ENCODE data around the gene HCRTR1.
A peak's percentile ranks its signal among the peaks of the same experiment; 100 is the strongest.

The HCRTR1 gene

GRCh38 chr1:31625561-31626222, 8.2 kb downstream of the HCRTR1 start:
- DNase-seq = no peak

DNA sequence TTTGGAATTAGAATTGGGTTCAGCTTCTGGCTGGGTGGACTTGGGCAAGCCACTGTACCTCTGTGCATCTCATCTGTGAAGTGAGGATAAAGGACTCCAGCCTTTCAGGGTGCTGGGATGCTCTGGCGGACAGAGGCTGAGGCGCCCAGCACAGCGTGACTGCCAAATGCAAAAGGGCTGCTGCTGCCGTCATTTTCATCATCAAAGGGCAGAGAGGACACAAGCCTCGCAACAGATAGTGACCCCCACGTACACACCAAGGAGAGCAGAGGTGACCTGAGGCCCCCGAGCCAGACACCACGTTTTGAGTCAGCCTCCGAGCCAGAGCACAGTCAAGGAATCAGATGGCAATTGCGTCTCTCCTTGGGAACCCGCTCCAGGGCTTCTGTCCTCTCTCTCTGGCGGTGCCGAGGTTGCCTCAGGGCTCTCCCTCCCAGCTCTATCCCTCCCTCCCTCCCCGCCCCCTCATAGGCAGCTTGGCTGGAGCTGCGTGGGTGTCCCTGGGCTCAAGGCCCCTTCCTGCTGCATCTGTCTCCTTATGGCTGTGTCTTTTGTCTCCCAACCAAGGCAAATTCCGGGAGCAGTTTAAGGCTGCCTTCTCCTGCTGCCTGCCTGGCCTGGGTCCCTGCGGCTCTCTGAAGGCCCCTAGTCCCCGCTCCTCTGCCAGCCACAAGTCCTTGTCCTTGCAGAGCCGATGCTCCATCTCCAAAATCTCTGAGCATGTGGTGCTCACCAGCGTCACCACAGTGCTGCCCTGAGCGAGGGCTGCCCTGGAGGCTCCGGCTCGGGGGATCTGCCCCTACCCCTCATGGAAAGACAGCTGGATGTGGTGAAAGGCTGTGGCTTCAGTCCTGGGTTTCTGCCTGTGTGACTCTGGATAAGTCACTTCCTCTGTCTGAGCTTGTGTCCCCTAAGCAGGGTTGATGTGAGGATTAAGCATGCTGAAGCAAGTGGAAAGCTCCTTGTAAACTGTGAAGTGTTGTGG, 9.0 kb downstream of the HCRTR1 start:
- DNase-seq = no peak

- peak in 14 of 56 donors; percentile 15 to 55 (median 36) for DNase-seq
Measured at GRCh38 chr1:31627301-31627929, 9.9 kb downstream of the HCRTR1 start.

DNA sequence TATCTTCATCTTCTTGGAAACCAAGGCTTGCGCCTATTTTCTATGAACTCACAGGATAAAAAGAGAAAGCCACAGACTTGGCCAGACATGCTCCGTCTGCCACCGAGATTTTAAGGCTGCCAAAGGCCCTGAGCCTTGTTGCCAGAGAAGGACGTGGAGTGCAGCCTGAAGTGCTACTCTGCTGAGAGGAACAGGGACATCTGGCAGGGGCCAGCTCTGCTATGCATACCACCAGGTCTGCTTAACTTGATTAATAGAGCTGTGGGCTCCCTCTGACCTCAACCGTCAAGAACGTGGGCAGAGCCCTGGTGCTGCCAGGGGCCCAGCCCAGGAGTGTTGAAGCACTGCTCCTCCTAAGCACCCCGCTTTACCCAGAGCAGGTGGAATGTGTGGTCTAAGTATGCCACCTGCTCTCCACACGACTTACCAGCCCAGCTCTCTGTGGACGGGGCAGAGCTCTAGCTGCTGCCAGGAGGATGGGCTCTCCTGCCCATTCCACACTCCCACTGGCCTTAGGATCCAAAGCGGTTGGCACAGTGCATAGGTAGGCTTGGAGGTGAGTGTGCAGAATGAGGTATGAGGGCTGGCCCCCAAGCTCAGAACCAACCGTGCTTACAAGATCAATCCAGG, 10.6 kb downstream of the HCRTR1 start:
- DNase-seq = peak in 17 of 56 donors; percentile 23 to 60 (median 43)

- DNase-seq = no peak
Measured at GRCh38 chr1:31628931-31629556, 11.6 kb downstream of the HCRTR1 start.

DNA sequence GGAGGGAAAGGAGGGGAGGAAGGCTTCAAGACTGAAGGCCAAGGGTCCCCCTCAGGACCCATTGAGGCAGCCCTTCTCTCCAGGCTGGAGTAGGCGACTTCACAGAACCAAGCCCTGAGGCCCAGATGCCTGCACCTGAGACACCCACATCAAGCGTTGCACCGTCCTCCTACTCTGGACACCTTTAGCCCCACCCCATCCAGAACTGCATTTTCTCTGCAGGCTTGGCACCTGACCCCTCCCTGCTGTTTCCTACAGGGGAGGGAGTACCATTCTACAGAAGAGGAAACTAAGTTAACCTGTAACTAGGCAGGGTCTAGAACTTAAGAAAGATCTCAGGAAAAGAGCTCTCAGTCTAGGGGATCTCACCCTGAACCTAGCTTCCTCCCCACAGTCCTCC, 15.2 kb downstream of the HCRTR1 start:
- no peak for DNase-seq

- DNase-seq = no peak
Measured at GRCh38 chr1:31633117-31633516, 15.6 kb downstream of the HCRTR1 start.

GRCh38 chr1:31637915-31638673, 20.6 kb downstream of the HCRTR1 start:
- DNase-seq = no peak

- peak in 3 of 56 donors; percentile 7 to 29 (median 11) for DNase-seq
Measured at GRCh38 chr1:31639543-31639942, 22.1 kb downstream of the HCRTR1 start.

GRCh38 chr1:31640179-31640578, 22.7 kb downstream of the HCRTR1 start:
- DNase-seq = no peak

GRCh38 chr1:31640964-31641363, 23.5 kb downstream of the HCRTR1 start:
- DNase-seq = no peak

DNA sequence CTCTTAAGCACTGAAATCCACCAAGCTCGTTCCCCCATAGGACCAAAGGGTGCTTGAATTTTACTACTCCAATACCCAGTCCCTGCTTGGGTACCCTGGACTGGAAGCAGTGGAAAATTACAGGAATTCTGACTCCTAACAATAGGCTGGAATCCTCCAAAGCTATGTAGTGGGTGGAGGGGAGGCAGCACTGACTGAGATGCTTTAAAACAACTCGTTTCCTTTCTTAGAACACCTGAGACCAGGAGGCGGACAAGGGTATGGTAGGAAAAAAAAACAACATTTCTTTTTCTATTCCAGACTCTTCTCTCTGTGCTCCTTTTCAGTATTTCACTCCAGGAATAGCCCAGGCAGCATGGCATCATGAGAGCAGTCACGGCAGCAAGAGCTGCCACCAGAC, 24.9 kb downstream of the HCRTR1 start:
- peak in 3 of 56 donors; percentile 10 to 43 (median 43) for DNase-seq

DNA sequence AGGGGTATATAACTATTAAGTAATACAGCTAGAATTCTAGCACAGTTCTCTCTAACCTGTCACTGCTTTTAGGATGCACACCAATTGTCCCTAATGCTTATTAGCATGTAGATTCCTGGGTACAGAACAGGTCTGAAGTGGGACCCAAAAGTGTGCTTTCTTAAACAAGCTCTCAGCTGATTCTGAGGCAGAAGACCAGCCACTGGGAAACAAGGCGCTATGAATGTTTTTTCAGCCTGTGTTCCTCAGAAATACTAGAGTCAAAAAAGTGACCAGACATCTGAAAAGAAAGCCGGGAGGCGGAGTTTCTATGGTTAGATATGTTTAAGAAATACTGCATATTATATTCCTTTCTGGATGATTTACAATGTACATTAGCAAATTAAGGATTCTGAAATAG, 25.4 kb downstream of the HCRTR1 start:
- no peak for DNase-seq

DNA sequence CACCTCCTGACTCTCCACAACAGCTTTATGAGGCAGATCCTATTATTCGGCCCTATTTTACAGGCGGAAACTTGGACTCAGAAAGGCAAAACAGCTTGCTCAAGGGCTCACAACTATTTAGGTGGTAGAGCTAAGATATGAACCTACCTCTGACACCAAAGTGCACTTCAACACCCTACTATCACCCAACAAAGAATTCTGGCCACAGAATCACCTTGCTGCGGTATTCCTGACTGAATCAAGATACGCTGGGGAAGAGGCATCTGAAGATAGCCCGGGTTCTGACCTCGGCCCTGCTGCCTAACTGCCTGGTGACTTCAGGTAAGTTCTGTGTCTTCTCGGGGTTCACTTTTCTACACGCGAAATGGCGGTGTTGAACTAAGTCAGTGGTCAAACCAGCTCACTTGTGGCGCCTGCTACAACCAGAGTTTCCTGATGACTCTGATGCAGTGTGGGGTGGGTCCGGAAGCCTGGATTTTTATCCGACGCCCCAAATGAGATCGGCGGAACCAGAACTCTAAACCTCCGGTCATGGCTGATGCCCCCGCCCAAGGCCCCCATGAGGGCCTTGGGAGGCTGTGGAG, 26.6 kb downstream of the HCRTR1 start:
- peak in 1 of 56 donors; percentile 50 for DNase-seq

DNA sequence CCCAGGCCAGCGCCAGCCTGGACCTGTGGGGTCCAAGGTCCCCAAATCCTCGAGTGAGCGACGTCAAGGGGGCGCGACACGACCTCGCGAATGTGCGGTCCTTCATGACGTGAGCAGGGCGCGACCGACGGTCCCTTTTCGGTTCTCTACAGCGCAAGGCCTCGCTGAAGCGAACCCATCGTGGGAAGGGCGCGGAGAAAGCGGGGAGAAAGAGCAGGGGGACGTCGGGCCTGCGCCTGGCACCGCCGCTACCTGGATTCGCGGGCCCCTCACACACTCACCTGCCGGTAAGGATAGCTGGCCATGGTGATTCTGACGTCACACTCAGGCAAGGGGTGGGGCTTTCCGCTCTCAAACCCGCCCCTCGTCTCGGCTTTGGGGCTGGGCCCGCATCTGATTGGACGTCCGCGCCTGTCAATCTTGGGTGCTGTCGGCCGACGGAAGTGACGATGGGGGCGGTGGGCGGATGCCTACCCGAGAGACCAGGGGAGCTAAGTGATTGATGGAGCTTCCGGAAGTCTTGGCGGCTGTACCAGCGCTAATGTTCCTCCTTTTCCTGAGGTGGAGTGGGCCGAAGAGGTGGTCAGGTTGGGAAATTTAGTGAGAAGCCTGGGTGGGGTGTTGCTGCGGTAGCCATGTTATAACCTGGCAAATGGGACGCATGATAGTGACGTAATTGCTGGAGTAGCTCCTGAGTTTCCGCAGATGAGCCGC, 27.2 kb downstream of the HCRTR1 start, which contains the start of gene PEF1:
Gene PEF1 (minus strand): TSS at position 317 of the 714 bp plus-strand sequence. CDS start 12 bp downstream, at position 305.
- peak; percentile 92 to 100 (median 97) for DNase-seq

DNA sequence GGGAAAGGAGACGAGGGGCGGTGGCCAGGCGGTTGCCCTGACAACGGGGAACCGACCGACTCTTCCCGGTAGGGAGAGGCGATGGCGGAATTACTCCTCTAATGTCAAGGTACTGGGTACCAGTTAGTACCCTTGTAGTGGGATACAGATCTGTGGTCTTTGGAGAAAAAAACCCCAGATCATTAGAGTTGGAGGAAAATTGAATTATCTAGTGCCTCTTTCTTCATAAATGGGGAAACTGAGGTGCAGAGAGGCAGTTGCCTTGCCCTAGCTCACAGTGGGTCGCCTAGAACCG, 27.7 kb downstream of the HCRTR1 start:
- DNase-seq = no peak

DNA sequence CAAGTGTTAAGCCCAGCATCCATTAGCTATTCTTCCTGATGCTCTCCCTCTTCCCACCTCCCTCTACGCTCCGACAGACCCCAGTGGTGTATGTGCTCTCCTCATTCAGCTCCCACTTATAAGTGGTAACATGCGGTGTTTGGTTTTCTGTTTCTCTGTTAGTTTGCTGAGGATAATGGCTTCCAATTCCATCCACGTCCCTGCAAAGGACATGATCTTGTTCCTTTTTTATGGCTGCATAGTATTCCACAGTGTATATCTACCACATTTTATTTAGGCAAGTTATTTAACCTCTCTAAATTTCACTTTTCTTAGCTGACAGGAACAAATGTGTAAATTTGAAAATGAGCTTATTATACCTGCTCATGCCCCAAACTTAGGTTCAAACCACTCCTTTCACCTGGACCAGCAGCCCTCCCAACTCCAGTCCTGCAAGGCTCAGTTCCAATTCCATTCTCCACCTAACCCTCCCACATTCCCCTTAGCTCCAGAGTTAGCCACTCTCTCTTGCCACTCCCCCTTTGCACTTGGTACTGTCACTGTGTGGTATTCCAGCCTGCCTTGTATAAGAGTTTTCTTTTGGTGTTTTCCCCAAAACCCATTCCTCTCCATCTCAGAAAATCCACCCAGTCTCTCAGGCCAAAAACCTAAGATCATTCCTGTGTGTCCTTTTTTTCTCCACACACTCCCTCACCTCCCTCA, 28.9 kb downstream of the HCRTR1 start:
- no peak for DNase-seq

GRCh38 chr1:31647106-31647505, 29.6 kb downstream of the HCRTR1 start:
- no peak for DNase-seq

- no peak for DNase-seq
Measured at GRCh38 chr1:31648190-31648589, 30.7 kb downstream of the HCRTR1 start.
